ENCODE data around the gene F2R. TPM values are rescaled to one million over a fixed set of nuclear protein-coding genes. Genes with fewer than 3 reads are reported as not detected.

Gene F2R
- total RNA-seq, 2 experiments from 2014 or later = 2.5 to 3.5 TPM

DNA sequence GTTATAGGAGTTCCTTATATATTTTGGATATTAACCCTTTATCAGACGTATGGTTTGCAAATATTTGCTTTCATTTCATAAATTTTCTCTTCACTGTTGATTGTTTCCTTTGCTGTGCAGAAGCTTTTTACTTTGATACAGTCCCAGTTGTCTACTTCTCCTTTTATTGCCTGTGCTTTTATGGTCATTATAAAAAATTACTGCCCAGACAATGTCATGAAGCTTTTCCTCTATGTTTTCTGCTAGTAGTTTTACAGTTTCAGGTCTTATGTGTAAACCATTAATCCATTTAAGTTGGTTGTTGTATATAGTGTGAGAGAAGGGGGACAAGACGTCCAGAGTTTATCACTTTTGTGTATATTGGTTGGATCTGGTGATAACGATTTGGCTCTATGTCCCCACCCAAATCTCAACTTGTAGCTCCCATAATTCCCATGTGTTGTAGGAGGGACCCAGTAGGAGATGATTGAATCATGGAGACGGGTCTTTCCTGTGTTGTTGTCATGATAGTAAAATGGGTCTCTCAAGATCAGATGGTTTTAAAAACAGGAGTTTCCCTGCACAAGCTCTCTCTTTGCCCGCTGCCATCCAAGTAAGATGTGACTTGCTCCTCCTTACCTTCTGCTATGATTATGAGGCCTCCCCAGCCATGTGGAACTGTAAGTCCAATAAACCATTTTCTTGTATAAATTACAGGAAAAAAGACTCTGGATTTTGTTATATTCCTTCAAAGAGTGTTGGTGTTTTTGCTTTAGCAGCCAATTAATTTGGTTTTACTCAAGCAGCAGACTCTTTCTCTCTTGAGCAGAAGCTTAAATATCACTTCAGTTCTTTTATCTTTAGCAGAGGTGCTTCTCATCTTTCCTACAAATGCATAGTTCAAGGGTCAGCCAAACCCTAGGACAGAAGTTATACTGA lies 13.7 kb downstream of the F2R start:
- Mint-ChIP-seq H3K27ac (no peak overlapping the region), H3K36me3 (ENCODE audit: low read depth) (peaks cover 18% of the 10 kb centered on the region), H3K27me3 (peaks cover 2% of the 10 kb centered on the region), H3K9me3 (peaks cover 17% of the 10 kb centered on the region), H3K4me3 (no peak overlapping the region), H3K4me1 (ENCODE audit: low read depth) (peaks cover 10% of the 10 kb centered on the region)
- DNase-seq = no peak
- ChIA-PET POLR2A (interaction anchor here (0.9 kb wide), 1 partner anchor 10 kb away, joined by 3 read pairs; no protein-coding TSS in a partner anchor), CTCF (interaction anchor here (0.6 kb wide), 1 partner anchor 1403 kb away, joined by 3 read pairs; no protein-coding TSS in a partner anchor)
- TF ChIP-seq, protein P1, sequence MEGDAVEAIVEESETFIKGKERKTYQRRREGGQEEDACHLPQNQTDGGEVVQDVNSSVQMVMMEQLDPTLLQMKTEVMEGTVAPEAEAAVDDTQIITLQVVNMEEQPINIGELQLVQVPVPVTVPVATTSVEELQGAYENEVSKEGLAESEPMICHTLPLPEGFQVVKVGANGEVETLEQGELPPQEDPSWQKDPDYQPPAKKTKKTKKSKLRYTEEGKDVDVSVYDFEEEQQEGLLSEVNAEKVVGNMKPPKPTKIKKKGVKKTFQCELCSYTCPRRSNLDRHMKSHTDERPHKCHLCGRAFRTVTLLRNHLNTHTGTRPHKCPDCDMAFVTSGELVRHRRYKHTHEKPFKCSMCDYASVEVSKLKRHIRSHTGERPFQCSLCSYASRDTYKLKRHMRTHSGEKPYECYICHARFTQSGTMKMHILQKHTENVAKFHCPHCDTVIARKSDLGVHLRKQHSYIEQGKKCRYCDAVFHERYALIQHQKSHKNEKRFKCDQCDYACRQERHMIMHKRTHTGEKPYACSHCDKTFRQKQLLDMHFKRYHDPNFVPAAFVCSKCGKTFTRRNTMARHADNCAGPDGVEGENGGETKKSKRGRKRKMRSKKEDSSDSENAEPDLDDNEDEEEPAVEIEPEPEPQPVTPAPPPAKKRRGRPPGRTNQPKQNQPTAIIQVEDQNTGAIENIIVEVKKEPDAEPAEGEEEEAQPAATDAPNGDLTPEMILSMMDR (IDR thresholded peaks at IDR 0.05) = no peak
- ATAC-seq = no peak
- intact Hi-C loops (cut with micrococcal nuclease) = loop anchor here (5.0 kb wide), 1 partner anchor 38 kb away; no protein-coding TSS in a partner anchor

DNA sequence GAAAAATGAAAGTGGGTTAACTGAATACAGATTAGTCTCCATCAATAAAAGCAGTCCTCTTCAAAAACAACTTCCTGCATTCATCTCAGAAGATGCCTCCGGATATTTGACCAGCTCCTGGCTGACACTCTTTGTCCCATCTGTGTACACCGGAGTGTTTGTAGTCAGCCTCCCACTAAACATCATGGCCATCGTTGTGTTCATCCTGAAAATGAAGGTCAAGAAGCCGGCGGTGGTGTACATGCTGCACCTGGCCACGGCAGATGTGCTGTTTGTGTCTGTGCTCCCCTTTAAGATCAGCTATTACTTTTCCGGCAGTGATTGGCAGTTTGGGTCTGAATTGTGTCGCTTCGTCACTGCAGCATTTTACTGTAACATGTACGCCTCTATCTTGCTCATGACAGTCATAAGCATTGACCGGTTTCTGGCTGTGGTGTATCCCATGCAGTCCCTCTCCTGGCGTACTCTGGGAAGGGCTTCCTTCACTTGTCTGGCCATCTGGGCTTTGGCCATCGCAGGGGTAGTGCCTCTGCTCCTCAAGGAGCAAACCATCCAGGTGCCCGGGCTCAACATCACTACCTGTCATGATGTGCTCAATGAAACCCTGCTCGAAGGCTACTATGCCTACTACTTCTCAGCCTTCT lies 16.6 kb downstream of the F2R start:
- CTCF ChIA-PET = interaction anchor here (1.1 to 1.5 kb wide), 2 partner anchors 42 to 151 kb away, joined by 4 to 5 read pairs; no protein-coding TSS in a partner anchor
- TF ChIP-seq, protein P1 (IDR thresholded peaks at IDR 0.05) = no peak
- intact Hi-C loops (cut with micrococcal nuclease) = loop anchor here (5.0 kb wide), 1 partner anchor 35 kb away; no protein-coding TSS in a partner anchor
- peaks cover 17% of the 10 kb centered on the region for H3K9me3 Mint-ChIP-seq
- ATAC-seq (peak; percentile 51), DNase-seq (no peak)
- H3K27me3 Mint-ChIP-seq = peaks cover 2% of the 10 kb centered on the region
- peaks cover 18% of the 10 kb centered on the region for H3K36me3 Mint-ChIP-seq (ENCODE audit: low read depth)
- H3K4me3 Mint-ChIP-seq = peak overlapping the region; percentile 44
- H3K27ac Mint-ChIP-seq = peak overlapping the region; percentile 69
- H3K4me1 Mint-ChIP-seq (ENCODE audit: low read depth) = peaks cover 19% of the 10 kb centered on the region
- POLR2A ChIA-PET = interaction anchor here (0.8 to 1.2 kb wide), 2 partner anchors 13 to 449 kb away, joined by 3 to 4 read pairs; no protein-coding TSS in a partner anchor

DNA sequence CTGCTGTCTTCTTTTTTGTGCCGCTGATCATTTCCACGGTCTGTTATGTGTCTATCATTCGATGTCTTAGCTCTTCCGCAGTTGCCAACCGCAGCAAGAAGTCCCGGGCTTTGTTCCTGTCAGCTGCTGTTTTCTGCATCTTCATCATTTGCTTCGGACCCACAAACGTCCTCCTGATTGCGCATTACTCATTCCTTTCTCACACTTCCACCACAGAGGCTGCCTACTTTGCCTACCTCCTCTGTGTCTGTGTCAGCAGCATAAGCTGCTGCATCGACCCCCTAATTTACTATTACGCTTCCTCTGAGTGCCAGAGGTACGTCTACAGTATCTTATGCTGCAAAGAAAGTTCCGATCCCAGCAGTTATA lies 17.1 kb downstream of the F2R start:
- peak; percentile 85 for ATAC-seq
- Mint-ChIP-seq H3K4me3 (peak overlapping the region; percentile 44), H3K27me3 (peaks cover 2% of the 10 kb centered on the region), H3K9me3 (peaks cover 17% of the 10 kb centered on the region), H3K4me1 (ENCODE audit: low read depth) (peaks cover 20% of the 10 kb centered on the region), H3K36me3 (ENCODE audit: low read depth) (peaks cover 18% of the 10 kb centered on the region), H3K27ac (peak overlapping the region; percentile 69)
- ChIA-PET CTCF (interaction anchor here (1.1 to 1.5 kb wide), 2 partner anchors 41 to 151 kb away, joined by 4 to 5 read pairs; no protein-coding TSS in a partner anchor), POLR2A (interaction anchor here (1.2 kb wide), 1 partner anchor 14 kb away, joined by 4 read pairs; no protein-coding TSS in a partner anchor)
- TF ChIP-seq, protein P1 (IDR thresholded peaks at IDR 0.05) = no peak
- intact Hi-C loops (cut with micrococcal nuclease) = loop anchor here (5.0 kb wide), 1 partner anchor 34 kb away; no protein-coding TSS in a partner anchor
- peak; percentile 72 for DNase-seq

DNA sequence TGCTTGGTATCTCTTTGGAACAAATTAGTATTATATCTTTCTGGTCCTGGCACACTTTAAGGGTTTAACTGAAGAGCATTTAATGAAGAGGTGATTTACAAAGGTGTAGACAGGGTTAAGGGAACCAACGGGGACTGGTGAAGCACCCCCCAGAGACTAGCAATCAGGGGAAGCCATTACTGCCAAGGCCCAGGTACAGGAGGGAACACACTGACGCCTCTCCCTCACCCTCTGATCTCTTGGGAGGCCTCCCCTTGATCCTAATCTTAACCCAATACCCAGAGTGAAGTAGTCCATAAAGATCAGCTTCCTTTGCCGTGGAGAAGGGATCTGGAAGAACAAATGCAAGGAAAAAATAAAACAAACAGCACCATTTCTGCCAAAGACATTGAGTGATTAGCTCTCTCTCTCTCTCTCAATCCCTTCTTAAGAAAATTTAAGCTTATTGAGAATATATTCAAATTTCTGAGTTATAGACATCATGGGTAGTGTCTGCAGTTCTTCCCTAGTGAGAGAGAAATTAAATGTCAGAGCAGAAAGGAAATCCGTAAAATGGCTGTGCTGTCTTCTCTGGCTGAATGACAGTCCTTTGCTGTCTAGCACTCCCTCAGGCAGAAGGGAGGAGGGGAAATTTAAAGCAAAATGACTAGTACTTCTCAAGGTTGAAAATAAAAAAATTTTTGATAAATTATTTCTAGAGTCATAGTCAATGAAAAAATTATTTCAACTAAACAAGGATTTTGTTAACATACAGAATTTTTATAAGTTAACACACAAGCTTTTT lies 20.0 kb downstream of the F2R start:
- no peak for DNase-seq
- TF ChIP-seq, protein P1 (IDR thresholded peaks at IDR 0.05) = no peak
- Mint-ChIP-seq H3K27me3 (peaks cover 2% of the 10 kb centered on the region), H3K9me3 (no peaks in the 10 kb centered on the region), H3K36me3 (ENCODE audit: low read depth) (peaks cover under 1% of the 10 kb centered on the region), H3K4me3 (no peak overlapping the region), H3K4me1 (ENCODE audit: low read depth) (peaks cover 38% of the 10 kb centered on the region), H3K27ac (peak overlapping the region; percentile 73)
- ChIA-PET POLR2A (interaction anchor here (1.4 to 1.5 kb wide), 2 partner anchors 10 to 17 kb away, joined by 3 read pairs; no protein-coding TSS in a partner anchor), CTCF (interaction anchor here (1.0 to 2.9 kb wide), 5 partner anchors 13 to 134 kb away, joined by 3 to 15 read pairs (median 4); no protein-coding TSS in a partner anchor)
- ATAC-seq = no peak
- intact Hi-C loops (cut with micrococcal nuclease) = no loop called here
